ENCODE data around the gene KIRREL1.

DNA sequence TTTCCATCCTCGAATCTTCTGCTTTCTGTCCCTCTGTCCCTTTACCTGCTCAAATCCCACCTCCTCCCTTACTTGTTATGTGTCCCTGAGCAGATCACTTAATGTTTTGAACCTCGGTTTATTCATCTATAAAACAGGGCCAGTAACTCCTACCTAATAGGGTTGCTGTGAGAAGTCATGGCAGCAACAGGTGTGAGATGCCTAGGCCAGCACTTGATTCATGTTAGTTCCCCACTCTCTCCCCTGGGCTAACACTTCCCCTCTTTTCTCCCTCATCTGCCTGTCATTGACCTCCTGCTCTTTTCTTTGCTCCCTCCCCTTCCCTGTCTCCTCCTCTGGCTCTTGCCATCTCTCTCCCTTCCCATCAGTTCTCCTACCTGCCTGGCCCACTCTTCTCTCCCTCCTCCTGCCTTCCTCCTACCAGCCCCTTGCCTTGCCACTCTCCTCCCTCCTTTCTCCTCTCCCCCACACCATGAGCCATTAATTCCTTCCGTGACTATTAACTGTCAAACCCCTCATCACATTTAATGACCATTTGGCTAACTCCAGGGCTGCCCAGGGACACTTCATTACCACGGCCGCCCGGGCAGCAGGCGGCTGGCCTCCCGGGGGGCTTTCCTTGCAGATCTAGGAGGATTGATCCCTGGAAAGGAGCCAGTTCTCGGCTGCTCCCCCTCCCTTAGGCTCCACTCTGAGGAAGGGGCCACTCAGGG, 96.6 kb downstream of the KIRREL1 start:
- TF ChIP-seq, protein P1, sequence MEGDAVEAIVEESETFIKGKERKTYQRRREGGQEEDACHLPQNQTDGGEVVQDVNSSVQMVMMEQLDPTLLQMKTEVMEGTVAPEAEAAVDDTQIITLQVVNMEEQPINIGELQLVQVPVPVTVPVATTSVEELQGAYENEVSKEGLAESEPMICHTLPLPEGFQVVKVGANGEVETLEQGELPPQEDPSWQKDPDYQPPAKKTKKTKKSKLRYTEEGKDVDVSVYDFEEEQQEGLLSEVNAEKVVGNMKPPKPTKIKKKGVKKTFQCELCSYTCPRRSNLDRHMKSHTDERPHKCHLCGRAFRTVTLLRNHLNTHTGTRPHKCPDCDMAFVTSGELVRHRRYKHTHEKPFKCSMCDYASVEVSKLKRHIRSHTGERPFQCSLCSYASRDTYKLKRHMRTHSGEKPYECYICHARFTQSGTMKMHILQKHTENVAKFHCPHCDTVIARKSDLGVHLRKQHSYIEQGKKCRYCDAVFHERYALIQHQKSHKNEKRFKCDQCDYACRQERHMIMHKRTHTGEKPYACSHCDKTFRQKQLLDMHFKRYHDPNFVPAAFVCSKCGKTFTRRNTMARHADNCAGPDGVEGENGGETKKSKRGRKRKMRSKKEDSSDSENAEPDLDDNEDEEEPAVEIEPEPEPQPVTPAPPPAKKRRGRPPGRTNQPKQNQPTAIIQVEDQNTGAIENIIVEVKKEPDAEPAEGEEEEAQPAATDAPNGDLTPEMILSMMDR (IDR thresholded peaks at IDR 0.05; ENCODE audit: low read length): no peak
- TF ChIP-seq EZH2 (IDR thresholded peaks at IDR 0.05; ENCODE audit: borderline replicate concordance, low read length): no peak
